ENCODE data around the gene WDR35. TPM values are rescaled to one million over a fixed set of nuclear protein-coding genes. Genes with fewer than 3 reads are reported as not detected.

Gene WDR35
- total RNA-seq = 4.1 TPM
- long read RNA-seq, full-length matches to known transcripts = 2 of 3 reads
- long read RNA-seq, partial matches to known transcripts = 1 of 3 reads
- long read RNA-seq, other reads (novel, unspliced or antisense) = 0 of 3 reads

- DNase-seq (ENCODE audit: missing footprints) = peak; percentile 97
- peak; percentile 99 for ATAC-seq
- intact Hi-C loops (cut with DNase I) = no loop called here
Measured at GRCh38 chr2:19989667-19990415, at the start of gene WDR35. WDR35 (minus strand) TSS chr2:19990105; CDS start chr2:19990015, 90 bp downstream.

- intact Hi-C loops (cut with DNase I) = no loop called here
- ATAC-seq (no peak), DNase-seq (ENCODE audit: missing footprints) (no peak)
Measured at GRCh38 chr2:20037660-20038059, 47.8 kb upstream of the WDR35 start.

GRCh38 chr2:20035955-20036666 lies 46.2 kb upstream of the WDR35 start:
- no peak for DNase-seq (ENCODE audit: missing footprints)
- intact Hi-C loops (cut with DNase I) = loop anchor here (2.0 kb wide), 1 partner anchor 13 kb away; no protein-coding TSS in a partner anchor
- ATAC-seq = no peak

GRCh38 chr2:20034821-20035220 lies 44.9 kb upstream of the WDR35 start:
- intact Hi-C loops (cut with DNase I) = loop anchor here (2.0 to 5.0 kb wide), 2 partner anchors 14 to 37 kb away; no protein-coding TSS in a partner anchor
- no peak for DNase-seq (ENCODE audit: missing footprints)
- ATAC-seq = no peak

GRCh38 chr2:20034218-20034617 lies 44.3 kb upstream of the WDR35 start:
- intact Hi-C loops (cut with DNase I) = loop anchor here (2.0 to 5.0 kb wide), 2 partner anchors 15 to 38 kb away; no protein-coding TSS in a partner anchor
- no peak for DNase-seq (ENCODE audit: missing footprints)
- peak; percentile 85 for ATAC-seq

GRCh38 chr2:20033322-20033721 lies 43.4 kb upstream of the WDR35 start:
- peak; percentile 48 for ATAC-seq
- intact Hi-C loops (cut with DNase I) = loop anchor here (5.0 kb wide), 1 partner anchor 39 kb away; no protein-coding TSS in a partner anchor
- DNase-seq (ENCODE audit: missing footprints) = no peak

GRCh38 chr2:20030224-20030623 lies 40.3 kb upstream of the WDR35 start:
- intact Hi-C loops (cut with DNase I) = loop anchor here (5.0 kb wide), 1 partner anchor 42 kb away; no protein-coding TSS in a partner anchor
- ATAC-seq (no peak), DNase-seq (ENCODE audit: missing footprints) (no peak)

GRCh38 chr2:20027705-20028434 lies 38.0 kb upstream of the WDR35 start:
- intact Hi-C loops (cut with DNase I) = no loop called here
- ATAC-seq (no peak), DNase-seq (ENCODE audit: missing footprints) (no peak)

- intact Hi-C loops (cut with DNase I) = no loop called here
- DNase-seq (ENCODE audit: missing footprints) (no peak), ATAC-seq (no peak)
Measured at GRCh38 chr2:20027260-20027677, 37.4 kb upstream of the WDR35 start.

GRCh38 chr2:20025065-20025786 lies 35.3 kb upstream of the WDR35 start:
- ATAC-seq (no peak), DNase-seq (ENCODE audit: missing footprints) (no peak)
- intact Hi-C loops (cut with DNase I) = no loop called here

- ATAC-seq (no peak), DNase-seq (ENCODE audit: missing footprints) (no peak)
- intact Hi-C loops (cut with DNase I) = no loop called here
Measured at GRCh38 chr2:20023688-20024087, 33.8 kb upstream of the WDR35 start.

GRCh38 chr2:20021405-20022009 lies 31.6 kb upstream of the WDR35 start:
- DNase-seq (ENCODE audit: missing footprints) = no peak
- ATAC-seq = no peak
- intact Hi-C loops (cut with DNase I) = no loop called here

- intact Hi-C loops (cut with DNase I) = no loop called here
- ATAC-seq (no peak), DNase-seq (ENCODE audit: missing footprints) (no peak)
Measured at GRCh38 chr2:20019747-20020146, 29.8 kb upstream of the WDR35 start.

- ATAC-seq (no peak), DNase-seq (ENCODE audit: missing footprints) (no peak)
- intact Hi-C loops (cut with DNase I) = no loop called here
Measured at GRCh38 chr2:20018601-20019152, 28.8 kb upstream of the WDR35 start.

GRCh38 chr2:20016346-20016745 lies 26.4 kb upstream of the WDR35 start:
- DNase-seq (ENCODE audit: missing footprints) = no peak
- intact Hi-C loops (cut with DNase I) = no loop called here

GRCh38 chr2:20015482-20016083 lies 25.7 kb upstream of the WDR35 start:
- intact Hi-C loops (cut with DNase I) = loop anchor here (1.0 to 2.0 kb wide), 3 partner anchors 37 to 83 kb away; no protein-coding TSS in a partner anchor
- peak; percentile 47 for ATAC-seq
- DNase-seq (ENCODE audit: missing footprints) = no peak

More at GRCh38 chr2:20016346-20016745, 26.4 kb upstream of the WDR35 start:
- no peak for ATAC-seq

GRCh38 chr2:20013126-20013849 lies 23.4 kb upstream of the WDR35 start:
- DNase-seq (ENCODE audit: missing footprints) (no peak), ATAC-seq (peak; percentile 51)
- intact Hi-C loops (cut with DNase I) = no loop called here

Measured in Right ventricle myocardium inferior (tissue), 1 donor.